Prostate gland (tissue), 2 donors: ENCODE results near the gene ABCC9.

Experiments
- CTCF ChIP-seq, 4 experiments: fragments of 200-600 bp in 2 of 4; fragments of 450-650 bp in 2 of 4; sonication (generic) in 2 of 4; IDR thresholded peaks; 1 replicate in 3 of 4; 2 replicates in 1 of 4; pipeline ENCODE4 v1.5.1; 2016 to 2019; ENCODE audit warnings: antibody characterized with exemption in 4 of 4, mild to moderate bottlenecking in 2 of 4, moderate library complexity in 2 of 4
- POLR2A ChIP-seq: fragments of 450-650 bp; IDR thresholded peaks from one replicate; pipeline ENCODE4 v1.6.1; 2016; ENCODE audit warnings: antibody characterized with exemption, mild to moderate bottlenecking

- TF ChIP-seq POLR2A (no peak), CTCF (IDR thresholded peaks at IDR 0.05) (no peak)
Observed at GRCh38 chr12:21980544-21980943, 39.3 kb upstream of the ABCC9 start.
